Activated T-cell treated with anti-CD3 and anti-CD28 coated beads, Interleukin-2, amount 50 U/mL, for 72 hours (primary cell): ENCODE data around the gene CAMK4. TPM values are rescaled to one million over a fixed set of nuclear protein-coding genes. Genes with fewer than 3 reads are reported as not detected.

Source experiments
- total RNA-seq, 2 donors: library from RNA; stranded (reverse); gene quantifications; one replicate each; pipeline ENCODE4 v1.2.3, GENCODE V29; 2022

Gene CAMK4
- total RNA-seq, 2 donors from 2014 or later = 56.1 to 96.0 TPM

Other genes with a start within 250 kb of the CAMK4 start
- gene TSLP, start 152.7 kb upstream of the CAMK4 start, total RNA-seq = 1 to 10 TPM; 3.6 to 3.7 TPM
- 10 to 100 TPM; 34.8 to 42.4 TPM for gene WDR36, start 132.0 kb upstream of the CAMK4 start, total RNA-seq